Right ventricle myocardium superior (tissue), 1 donor: Measurements from ENCODE around the gene CIB4. TPM values are rescaled to one million over a fixed set of nuclear protein-coding genes. Genes with fewer than 3 reads are reported as not detected.

ENCODE experiments used
- ATAC-seq: fragments of 200-7000 bp; cut with Tn5 transposase; one replicate; pipeline ENCODE4 v1.9.1; 2020; ENCODE audit warnings: mild to moderate bottlenecking; ENCODE audit not compliant: poor library complexity
- DNase-seq: peaks from one replicate; pipeline ENCODE4 v3.0.0-alpha.2; 2020
- intact Hi-C: fragments of 100-400 bp; cut with DNase I; formaldehyde crosslinking; loops from one replicate; pipeline ENCODE4 v1.11.2; 2022
- total RNA-seq: library from RNA; stranded (reverse); fragmentation: NEBNext Ultra II Directional; extraction: Animal tissue kit (Norgen Biotek cat#: 25700); gene quantifications from one replicate; pipeline ENCODE4 v1.2.1, GENCODE V29; 2021
- donor health status: DM: no; HTN: yes; CAD: no; lungs with severe emphysema.

The CIB4 gene
- total RNA-seq, 1 donor from 2014 or later: not detected

- DNase-seq (no peak), ATAC-seq (no peak)
- intact Hi-C loops: no loop called here
Observed at GRCh38 chr2:26630235-26630634, 10.9 kb downstream of the CIB4 start.

GRCh38 chr2:26629751-26630150 is 11.4 kb downstream of the CIB4 start:
- ATAC-seq (no peak), DNase-seq (no peak)
- intact Hi-C loops: no loop called here

GRCh38 chr2:26629346-26629630 is 11.9 kb downstream of the CIB4 start:
- intact Hi-C loops: no loop called here
- ATAC-seq (no peak), DNase-seq (no peak)

GRCh38 chr2:26628561-26629345 is 12.4 kb downstream of the CIB4 start:
- DNase-seq (no peak), ATAC-seq (no peak)
- intact Hi-C loops: no loop called here

GRCh38 chr2:26627350-26628105 is 13.6 kb downstream of the CIB4 start:
- ATAC-seq (no peak), DNase-seq (no peak)
- intact Hi-C loops: no loop called here

GRCh38 chr2:26626606-26627005 is 14.6 kb downstream of the CIB4 start:
- intact Hi-C loops: no loop called here
- ATAC-seq: no peak
- DNase-seq: no peak

GRCh38 chr2:26623541-26624495 is 17.3 kb downstream of the CIB4 start:
- ATAC-seq: no peak
- intact Hi-C loops: no loop called here
- DNase-seq: no peak

- intact Hi-C loops: no loop called here
- DNase-seq (no peak), ATAC-seq (no peak)
Observed at GRCh38 chr2:26621469-26622199, 19.5 kb downstream of the CIB4 start.

- DNase-seq (no peak), ATAC-seq (no peak)
- intact Hi-C loops: no loop called here
Observed at GRCh38 chr2:26620031-26620605, 21.0 kb downstream of the CIB4 start.

GRCh38 chr2:26619521-26619951 is 21.6 kb downstream of the CIB4 start:
- intact Hi-C loops: no loop called here
- ATAC-seq (no peak), DNase-seq (no peak)

GRCh38 chr2:26619096-26619495 is 22.1 kb downstream of the CIB4 start:
- intact Hi-C loops: no loop called here
- no peak for ATAC-seq
- no peak for DNase-seq

- no peak for ATAC-seq
- intact Hi-C loops: no loop called here
- DNase-seq: no peak
Observed at GRCh38 chr2:26618611-26619010, 22.6 kb downstream of the CIB4 start.

GRCh38 chr2:26617588-26618083 is 23.5 kb downstream of the CIB4 start:
- intact Hi-C loops: no loop called here
- DNase-seq: no peak
- ATAC-seq: no peak

- ATAC-seq: no peak
- intact Hi-C loops: no loop called here
Observed at GRCh38 chr2:26616706-26617587, 24.2 kb downstream of the CIB4 start.

GRCh38 chr2:26615860-26616705 is 25.1 kb downstream of the CIB4 start:
- DNase-seq: no peak

More at GRCh38 chr2:26616706-26617587, 24.2 kb downstream of the CIB4 start:
- DNase-seq: no peak

GRCh38 chr2:26615336-26615859 is 25.8 kb downstream of the CIB4 start:
- DNase-seq (no peak), ATAC-seq (no peak)
- intact Hi-C loops: no loop called here

More at GRCh38 chr2:26615860-26616705, 25.1 kb downstream of the CIB4 start:
- no peak for ATAC-seq
- intact Hi-C loops: no loop called here
